NT2/D1 (cell line): ENCODE results near the gene TNRC6C.
"Not testable (repeated sequence)": the region's sequence is repeated elsewhere in the genome, so short reads cannot be mapped to it uniquely, and the experiment has no call there.

Experiments used
- DNase-seq: peaks from one replicate; pipeline ENCODE4 v3.0.0-alpha.2; 2011; ENCODE audit warnings: low read depth, low spot score
- H3K27me3 ChIP-seq: 2 replicates; pipeline ENCODE4 v1.6.0; 2011; ENCODE audit warnings: mild to moderate bottlenecking; ENCODE audit not compliant: insufficient read length, insufficient read depth
- H3K36me3 ChIP-seq: 2 replicates; pipeline ENCODE4 v1.6.1; 2011; ENCODE audit warnings: mild to moderate bottlenecking, low read length, mixed read lengths; ENCODE audit not compliant: insufficient read depth, insufficient read length
- H3K4me1 ChIP-seq: 2 replicates; pipeline ENCODE4 v1.5.1; 2011; ENCODE audit not compliant: insufficient read depth, insufficient read length
- H3K4me3 ChIP-seq: 2 replicates; pipeline ENCODE4 v1.5.1; 2011; ENCODE audit warnings: low read depth; ENCODE audit not compliant: insufficient read length
- H3K9ac ChIP-seq: 2 replicates; pipeline ENCODE4 v1.6.0; 2011; ENCODE audit warnings: low read depth; ENCODE audit not compliant: insufficient read length
- H3K9me3 ChIP-seq: 2 replicates; pipeline ENCODE4 v1.5.1; 2011; ENCODE audit warnings: mild to moderate bottlenecking, low read length; ENCODE audit not compliant: insufficient read depth
- SUZ12 ChIP-seq: IDR thresholded peaks from 2 replicates; pipeline ENCODE4 v1.6.1; 2011; ENCODE audit not compliant: insufficient read length, insufficient read depth; ENCODE audit errors: extremely low read depth
- YY1 ChIP-seq: IDR thresholded peaks from 2 replicates; pipeline ENCODE4 v1.6.1; 2011; ENCODE audit not compliant: insufficient read length, insufficient read depth
- ZNF274 ChIP-seq: IDR thresholded peaks from 2 replicates; pipeline ENCODE4 v1.6.1; 2011; ENCODE audit warnings: mild to moderate bottlenecking, low read depth, low read length

TNRC6C gene

DNA sequence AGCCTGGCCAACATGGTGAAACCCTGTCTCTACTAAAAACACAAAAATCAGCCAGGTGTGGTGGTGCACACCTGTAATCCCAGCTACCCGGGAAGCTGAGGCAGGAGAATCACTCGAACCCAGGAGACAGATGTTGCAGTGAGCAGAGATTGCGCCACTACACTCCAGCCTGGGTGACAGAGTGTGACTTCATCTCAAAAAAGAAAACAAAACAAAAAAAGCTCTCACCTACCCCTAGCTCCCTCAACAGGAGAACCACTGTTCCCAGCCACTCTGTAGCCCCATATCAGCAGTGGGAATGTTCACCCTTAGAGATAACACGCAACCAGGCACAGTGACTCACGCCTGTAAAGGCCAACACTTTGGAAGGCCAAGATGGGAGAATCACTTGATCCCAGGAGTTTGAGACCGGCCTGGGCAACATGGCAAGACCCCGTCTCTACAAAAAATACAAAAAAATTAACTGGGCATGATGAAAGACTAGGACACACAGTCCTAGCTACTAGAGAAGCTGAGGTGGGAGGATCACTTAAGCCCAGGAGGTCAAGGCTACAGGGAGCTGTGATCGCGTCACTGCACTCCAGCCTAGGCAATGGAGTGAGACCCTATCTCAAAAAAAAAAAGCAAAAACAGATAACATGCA is 177.5 kb downstream of the TNRC6C start:
- H3K27me3 ChIP-seq = peaks cover 33% of the 10 kb centered on the region
- no peak for DNase-seq
- H3K36me3 ChIP-seq = no peaks in the 10 kb centered on the region
- no peaks in the 10 kb centered on the region for H3K9me3 ChIP-seq
- peaks cover 24% of the 10 kb centered on the region for H3K4me1 ChIP-seq
- TF ChIP-seq ZNF274 (no peak), YY1 (no peak), SUZ12 (no peak)
- no peak overlapping the region for H3K9ac ChIP-seq
- H3K4me3 ChIP-seq = no peak overlapping the region

DNA sequence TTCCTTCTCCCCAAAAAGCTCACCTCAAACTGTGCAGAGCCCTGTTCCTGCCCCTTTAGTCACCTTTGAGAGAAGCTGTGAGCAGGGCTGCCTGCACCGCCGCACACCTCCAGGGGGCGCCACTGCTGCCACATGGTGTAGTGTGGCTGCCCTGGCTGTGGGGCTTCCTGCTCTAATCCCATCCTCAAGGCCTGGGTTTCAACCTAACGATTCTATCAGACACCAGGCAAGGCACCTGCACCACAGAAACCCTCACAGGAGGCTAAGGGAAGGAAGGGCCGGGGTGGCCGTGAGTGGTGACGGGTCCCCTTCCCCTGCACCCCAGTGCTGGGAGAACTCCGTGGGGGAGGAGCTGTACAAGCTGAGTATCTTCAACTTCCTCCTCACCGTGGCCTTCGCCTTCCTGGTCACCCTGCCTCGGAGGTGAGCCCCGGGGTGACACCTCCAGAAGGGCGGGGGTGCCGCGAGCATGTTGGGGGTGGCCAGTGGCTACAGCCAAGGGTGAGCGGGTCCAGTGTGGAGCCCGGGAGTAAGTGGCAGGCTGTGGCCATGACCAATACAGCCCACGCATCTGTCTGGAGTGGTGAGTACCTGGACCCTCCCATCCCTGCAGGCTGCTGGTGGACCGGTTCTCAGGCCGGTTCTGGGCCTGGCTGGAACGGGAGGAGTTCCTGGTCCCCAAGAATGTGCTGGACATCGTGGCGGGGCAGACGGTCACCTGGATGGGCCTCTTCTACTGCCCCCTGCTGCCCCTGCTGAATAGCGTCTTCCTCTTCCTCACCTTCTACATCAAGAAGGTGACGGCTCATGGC is 179.1 kb downstream of the TNRC6C start:
- Histone ChIP-seq H3K9me3 (no peaks in the 10 kb centered on the region), H3K36me3 (no peaks in the 10 kb centered on the region), H3K27me3 (peaks cover 19% of the 10 kb centered on the region), H3K4me1 (peaks cover 24% of the 10 kb centered on the region), H3K4me3 (no peak overlapping the region), H3K9ac (no peak overlapping the region)
- TF ChIP-seq SUZ12 (no peak), YY1 (no peak), ZNF274 (no peak)
- no peak for DNase-seq

DNA sequence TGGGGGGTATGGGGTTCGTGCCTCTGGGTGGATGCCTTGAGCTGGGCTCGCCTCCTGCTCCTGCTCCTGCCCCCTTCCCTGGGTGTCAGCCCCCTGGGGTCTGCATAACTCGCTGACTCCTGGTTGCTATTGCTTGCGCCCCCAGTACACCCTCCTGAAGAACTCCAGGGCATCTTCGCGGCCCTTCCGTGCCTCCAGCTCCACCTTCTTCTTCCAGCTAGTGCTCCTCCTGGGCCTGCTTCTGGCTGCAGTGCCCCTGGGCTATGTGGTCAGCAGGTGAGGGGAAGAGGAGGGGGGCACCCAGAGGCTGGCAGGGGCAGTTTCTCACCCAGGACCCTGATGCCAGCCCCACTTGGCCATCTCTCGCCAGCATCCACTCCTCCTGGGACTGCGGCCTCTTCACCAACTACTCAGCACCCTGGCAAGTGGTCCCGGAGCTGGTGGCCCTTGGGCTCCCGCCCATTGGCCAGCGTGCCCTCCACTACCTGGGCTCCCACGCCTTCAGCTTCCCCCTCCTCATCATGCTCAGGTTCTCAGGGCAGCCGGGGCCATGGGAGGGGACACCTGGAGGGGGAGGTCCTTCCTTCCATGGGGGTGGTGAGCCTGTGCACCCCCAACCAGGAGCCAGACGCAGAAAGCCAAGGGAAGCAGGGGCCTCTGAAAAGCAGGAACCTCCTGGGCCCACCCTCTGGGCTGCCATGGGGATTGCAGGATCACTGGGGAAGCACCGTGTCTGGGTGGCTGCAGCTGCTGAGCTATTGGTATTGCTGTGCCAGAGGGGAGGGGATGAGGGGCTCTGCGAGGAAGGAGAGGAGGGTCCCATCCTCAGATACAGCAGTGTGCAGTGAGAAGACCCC is 179.9 kb downstream of the TNRC6C start:
- Histone ChIP-seq H3K9me3 (no peaks in the 10 kb centered on the region), H3K9ac (no peak overlapping the region), H3K4me1 (peaks cover 21% of the 10 kb centered on the region), H3K4me3 (no peak overlapping the region), H3K36me3 (no peaks in the 10 kb centered on the region), H3K27me3 (peaks cover 10% of the 10 kb centered on the region)
- DNase-seq = no peak
- TF ChIP-seq YY1 = no peak
- TF ChIP-seq ZNF274 = no peak
- no peak for TF ChIP-seq SUZ12

DNA sequence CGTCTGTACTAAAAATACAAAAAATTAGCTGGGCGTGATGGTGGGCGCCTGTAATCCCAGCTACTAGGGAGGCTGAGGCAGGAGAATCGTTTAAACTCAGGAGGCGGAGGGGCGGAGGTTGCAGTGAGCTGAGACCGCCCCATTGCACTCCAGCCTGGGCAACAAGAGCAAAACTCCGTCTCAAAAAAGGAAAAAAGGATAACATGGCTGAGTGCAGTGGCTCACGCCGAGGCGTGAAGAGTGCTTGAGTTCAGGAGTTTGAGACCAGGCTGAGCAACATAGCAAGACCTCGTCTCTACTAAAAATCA is 181.3 kb downstream of the TNRC6C start:
- not testable (repeated sequence) for H3K4me3 ChIP-seq, H3K9me3 ChIP-seq, H3K36me3 ChIP-seq, DNase-seq, H3K9ac ChIP-seq, H3K27me3 ChIP-seq
- peaks cover 21% of the 10 kb centered on the region for H3K4me1 ChIP-seq

DNA sequence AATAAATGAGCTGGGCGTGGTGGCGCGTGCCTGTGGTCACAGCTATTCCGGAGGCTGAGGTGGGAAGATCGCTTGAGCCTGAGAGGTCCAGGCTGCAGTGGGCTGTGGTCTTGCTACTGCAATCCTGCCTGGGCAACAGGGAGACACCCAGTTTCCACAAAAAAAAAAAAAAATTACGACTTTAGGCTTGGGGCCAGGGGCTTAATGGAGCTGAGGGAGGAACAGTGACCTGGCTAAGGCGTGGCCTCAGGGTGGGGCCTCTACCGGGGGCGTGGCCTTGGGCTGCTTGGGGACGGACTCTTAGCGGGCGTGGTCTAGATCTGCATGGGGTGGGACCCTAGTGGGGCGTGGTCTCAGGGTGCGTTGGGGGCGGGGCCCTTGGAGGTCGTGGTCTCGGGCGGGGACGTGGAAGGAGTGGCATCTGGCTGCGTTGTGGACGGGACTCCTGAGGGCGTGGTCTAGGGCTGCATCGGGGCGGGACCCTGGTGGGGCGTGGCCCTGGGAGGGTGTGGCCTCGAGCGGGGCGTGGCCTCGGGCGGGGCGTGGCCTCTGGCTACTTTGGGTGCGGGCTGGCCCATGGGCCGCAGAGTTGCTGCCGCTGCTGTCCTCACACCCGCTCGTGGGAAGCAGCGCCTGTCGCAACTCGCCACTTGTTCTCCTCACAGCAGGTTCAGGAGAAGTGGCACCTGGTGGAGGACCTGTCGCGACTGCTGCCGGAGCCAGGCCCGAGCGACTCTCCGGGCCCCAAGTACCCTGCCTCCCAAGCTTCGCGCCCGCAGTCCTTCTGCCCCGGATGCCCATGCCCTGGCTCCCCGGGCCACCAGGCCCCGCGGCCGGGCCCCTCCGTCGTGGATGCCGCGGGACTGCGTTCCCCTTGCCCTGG is 181.9 kb downstream of the TNRC6C start:
- no peaks in the 10 kb centered on the region for H3K9me3 ChIP-seq
- peak overlapping the region; percentile 27 for H3K4me3 ChIP-seq
- no peaks in the 10 kb centered on the region for H3K36me3 ChIP-seq
- H3K9ac ChIP-seq = peak overlapping the region; percentile 76
- peak; percentile 91 for DNase-seq
- peaks cover 27% of the 10 kb centered on the region for H3K4me1 ChIP-seq
- TF ChIP-seq ZNF274 (no peak), YY1 (no peak), SUZ12 (no peak)
- H3K27me3 ChIP-seq = peaks cover 2% of the 10 kb centered on the region

DNA sequence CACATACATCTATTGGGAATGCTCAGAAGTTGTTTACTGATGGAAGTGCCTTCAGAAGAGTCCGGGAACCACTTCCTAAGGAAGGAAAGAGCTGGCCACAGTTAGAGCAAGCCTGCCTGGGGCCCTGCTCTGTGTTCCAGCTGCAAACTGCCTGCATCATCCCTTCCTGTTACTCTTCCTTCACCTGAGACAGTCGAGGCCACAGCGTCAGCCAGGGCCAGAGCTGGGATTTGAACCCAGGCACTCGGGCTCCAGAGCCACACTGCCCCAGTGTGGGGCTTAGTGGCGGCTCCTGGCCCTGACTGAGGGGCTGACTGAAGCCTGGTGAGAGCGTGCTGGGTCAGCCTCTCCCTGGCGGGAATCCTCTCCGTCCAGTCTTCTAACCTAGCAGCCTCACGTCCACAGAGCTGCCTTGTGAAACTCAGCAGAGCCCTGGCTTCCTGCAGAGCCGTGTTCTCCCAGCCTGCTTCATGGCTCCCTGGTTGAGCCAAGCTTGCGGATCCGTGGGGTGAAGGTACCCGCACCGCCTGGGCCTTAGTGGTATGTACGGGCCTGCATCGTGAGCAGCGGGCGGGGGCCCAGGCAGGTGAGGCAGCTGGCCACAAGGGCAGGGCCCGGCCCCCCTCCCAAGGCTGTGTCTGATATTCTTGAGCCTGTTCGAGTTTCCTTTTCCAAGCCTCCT is 183.1 kb downstream of the TNRC6C start:
- no peak overlapping the region for H3K9ac ChIP-seq
- H3K9me3 ChIP-seq = no peaks in the 10 kb centered on the region
- H3K36me3 ChIP-seq = no peaks in the 10 kb centered on the region
- TF ChIP-seq YY1 = no peak
- TF ChIP-seq SUZ12 = no peak
- no peak for TF ChIP-seq ZNF274
- peaks cover 25% of the 10 kb centered on the region for H3K4me1 ChIP-seq
- H3K4me3 ChIP-seq = no peak overlapping the region
- H3K27me3 ChIP-seq = peaks cover 2% of the 10 kb centered on the region
- no peak for DNase-seq
